K562 (cell line): Measurements from ENCODE around the gene SSH3. TPM values are rescaled to one million over a fixed set of nuclear protein-coding genes. Genes with fewer than 3 reads are reported as not detected.

Experiments
- ATAC-seq: fragments of 200-7000 bp; cut with Tn5 transposase; 3 replicates; pipeline ENCODE4 v1.9.1; 2020; ENCODE audit warnings: moderate library complexity
- BruUV-seq: library from RNA; stranded (reverse); fragments of 400-500 nt; replicated peaks from 2 replicates; lab custom pipeline; 2021; lab: Mats Ljungman, UMichigan
- CTCF ChIA-PET: fragments of 300-600 bp; formaldehyde crosslinking; extraction: SDS; loops from one replicate; lab custom pipeline; 2021; ENCODE audit warnings: low intra/inter-chr PET ratio; lab: Yijun Ruan, JAX
- POLR2A ChIA-PET: fragments of 300-600, 350-650 bp; sonication (Branson Sonifier 250); formaldehyde crosslinking; extraction: SDS; loops from one replicate; lab custom pipeline; 2021; ENCODE audit warnings: antibody characterized with exemption, inconsistent platforms; lab: Yijun Ruan, JAX
- DNase-seq, 4 experiments: peaks; one replicate each; pipeline versions ENCODE4 v3.0.0 to v3.0.0-alpha.2; 2011 to 2018; ENCODE audit warnings: low spot score in 3 of 4, mixed read lengths in 3 of 4; ENCODE audit errors: extremely low read depth in 1 of 4
- FAIRE-seq: peaks from 2 replicates; lab custom pipeline; 2011; peaks lifted over from hg19 to GRCh38; lab: Jason Lieb, UNC
- H2AFZ ChIP-seq: 2 replicates; pipeline ENCODE4 v1.6.0; 2011; ENCODE audit warnings: low read depth, low read length, control low read depth, inconsistent platforms
- H3K27ac ChIP-seq: fragments of 200-600 bp; 3 replicates; pipeline ENCODE4 v1.8.0; 2011; ENCODE audit warnings: low read depth, mild to moderate bottlenecking, control low read depth, inconsistent platforms, low read length, moderate library complexity, mixed read lengths; ENCODE audit errors: extremely low read depth
- H3K27me3 ChIP-seq, 2 experiments: fragments of 300-600 bp in 1 of 2; 2 replicates in 1 of 2; 3 replicates in 1 of 2; pipeline versions ENCODE4 v1.6.0 to v1.8.0; 2011; ENCODE audit warnings: inconsistent platforms in 2 of 2, low read length in 2 of 2, mild to moderate bottlenecking in 1 of 2, mixed read lengths in 1 of 2, moderate library complexity in 1 of 2; ENCODE audit not compliant: control insufficient read depth in 2 of 2, insufficient read depth in 2 of 2
- H3K36me3 ChIP-seq: fragments of 300-600 bp; 3 replicates; pipeline ENCODE4 v1.8.0; 2011; ENCODE audit warnings: mild to moderate bottlenecking, low read length, inconsistent platforms; ENCODE audit not compliant: control insufficient read depth, insufficient read depth
- H3K4me1 ChIP-seq, 2 experiments: fragments of 200-600 bp in 1 of 2; replicated peaks in 1 of 2; 2 replicates in 1 of 2; 3 replicates in 1 of 2; pipeline versions ENCODE4 v1.5.1 to v1.8.0; 2011; ENCODE audit warnings: inconsistent platforms in 2 of 2, low read length in 2 of 2, mild to moderate bottlenecking in 1 of 2, mixed read lengths in 1 of 2, moderate library complexity in 1 of 2; ENCODE audit not compliant: control insufficient read depth in 2 of 2, insufficient read depth in 2 of 2
- H3K4me2 ChIP-seq: 2 replicates; pipeline ENCODE4 v1.6.1; 2011; ENCODE audit warnings: low read length, control low read depth, inconsistent platforms, mixed read lengths; ENCODE audit not compliant: insufficient read depth
- H3K4me3 ChIP-seq: fragments of 200-600 bp; sonication (generic), shearing (Covaris generic); 2 replicates; pipeline ENCODE4 v1.5.1; 2016; ENCODE audit warnings: control low read depth, inconsistent platforms
- H3K79me2 ChIP-seq: fragments of 200-600 bp; 3 replicates; pipeline ENCODE4 v1.8.0; 2011; ENCODE audit warnings: low read length, inconsistent platforms; ENCODE audit not compliant: control insufficient read depth, insufficient read depth
- H3K9ac ChIP-seq, 2 experiments: 2 replicates each; pipeline versions ENCODE4 v1.6.0 to v1.6.1; 2011; ENCODE audit warnings: low read depth in 2 of 2, low read length in 2 of 2, control low read depth in 1 of 2, inconsistent platforms in 1 of 2, mild to moderate bottlenecking in 1 of 2, mixed read lengths in 1 of 2; ENCODE audit not compliant: insufficient read depth in 1 of 2
- H3K9me1 ChIP-seq: one replicate; pipeline ENCODE4 v1.6.0; 2011; ENCODE audit warnings: inconsistent platforms, mild to moderate bottlenecking, low read length, moderate library complexity; ENCODE audit not compliant: control insufficient read depth, insufficient read depth
- H3K9me3 ChIP-seq: replicated peaks from 2 replicates; pipeline ENCODE4 v1.5.1; 2011; ENCODE audit warnings: low read depth, low read length, inconsistent platforms; ENCODE audit not compliant: control insufficient read depth, insufficient read depth
- H4K20me1 ChIP-seq: replicated peaks from 2 replicates; pipeline ENCODE4 v1.6.1; 2011; ENCODE audit warnings: low read length, inconsistent platforms, mixed read lengths; ENCODE audit not compliant: control insufficient read depth, insufficient read depth
- POLR2G ChIP-seq: fragments of 200-400 bp; formaldehyde crosslinking; IDR thresholded peaks from 2 replicates; pipeline ENCODE4 v1.6.1; 2017; ENCODE audit warnings: low read depth, mild to moderate bottlenecking, antibody characterized with exemption, low read length, moderate library complexity
- ZFP36 ChIP-seq: fragments of 150-350 bp; IDR thresholded peaks from 2 replicates; pipeline ENCODE4 v1.6.1; 2018; ENCODE audit warnings: low read length, low read depth; ENCODE audit not compliant: partially characterized antibody
- WGBS: fragments of 100-300 bp; shearing (Covaris generic); methylation state at CpG from one replicate; pipeline ENCODE4 v1.1.6; 2016; ENCODE audit warnings: low coverage, mixed read lengths; ENCODE audit not compliant: insufficient coverage; ENCODE audit errors: missing lambda C conversion rate; 5-methylcytosine and 5-hydroxymethylcytosine counted together
- in situ Hi-C: fragments of 300-500 bp; cut with MboI; formaldehyde crosslinking; loops from 4 replicates; pipeline ENCODE4 v1.15.0; 2018; ENCODE audit warnings: inconsistent platforms, mixed read lengths
- intact Hi-C: fragments of 100-400 bp; cut with micrococcal nuclease; formaldehyde crosslinking; loops from 2 replicates; pipeline ENCODE4 v1.14.2; 2022
- polyA plus RNA-seq, 8 experiments: library from polyadenylated mRNA; depleted of rRNA in 4 of 8; stranded (reverse) in 5 of 8; unstranded in 3 of 8; fragments of >200 nt; fragmentation: Nextera tagmentation in 2 of 8; fragmentation: Illumina TruSeq in 1 of 8; extraction: Ambion mirVana in 2 of 8; extraction: Trizol in 1 of 8; gene quantifications; 2 replicates each; pipeline versions ENCODE4 v1.2.1 to v1.2.3, GENCODE V29; 2011 to 2014; ENCODE audit warnings: inconsistent platforms in 1 of 8, missing spikeins in 1 of 8
- total RNA-seq, 7 experiments: library from RNA; depleted of rRNA in 6 of 7; stranded (reverse); fragments of >200 nt in 6 of 7; fragmentation: Illumina TruSeq in 2 of 7; extraction: Trizol in 2 of 7; gene quantifications; 2 replicates each; pipeline versions ENCODE4 v1.2.1 to v1.2.3, GENCODE V29; 2011 to 2021; ENCODE audit warnings: low replicate concordance in 1 of 7

The SSH3 gene
- total and polyA plus RNA-seq, 9 of the 15 experiments (the other 6 are each of a cell fraction or from before 2014, with no cell fraction given), result 0.07 to 1.0 (median 0.24) TPM; not detected in 3

DNA sequence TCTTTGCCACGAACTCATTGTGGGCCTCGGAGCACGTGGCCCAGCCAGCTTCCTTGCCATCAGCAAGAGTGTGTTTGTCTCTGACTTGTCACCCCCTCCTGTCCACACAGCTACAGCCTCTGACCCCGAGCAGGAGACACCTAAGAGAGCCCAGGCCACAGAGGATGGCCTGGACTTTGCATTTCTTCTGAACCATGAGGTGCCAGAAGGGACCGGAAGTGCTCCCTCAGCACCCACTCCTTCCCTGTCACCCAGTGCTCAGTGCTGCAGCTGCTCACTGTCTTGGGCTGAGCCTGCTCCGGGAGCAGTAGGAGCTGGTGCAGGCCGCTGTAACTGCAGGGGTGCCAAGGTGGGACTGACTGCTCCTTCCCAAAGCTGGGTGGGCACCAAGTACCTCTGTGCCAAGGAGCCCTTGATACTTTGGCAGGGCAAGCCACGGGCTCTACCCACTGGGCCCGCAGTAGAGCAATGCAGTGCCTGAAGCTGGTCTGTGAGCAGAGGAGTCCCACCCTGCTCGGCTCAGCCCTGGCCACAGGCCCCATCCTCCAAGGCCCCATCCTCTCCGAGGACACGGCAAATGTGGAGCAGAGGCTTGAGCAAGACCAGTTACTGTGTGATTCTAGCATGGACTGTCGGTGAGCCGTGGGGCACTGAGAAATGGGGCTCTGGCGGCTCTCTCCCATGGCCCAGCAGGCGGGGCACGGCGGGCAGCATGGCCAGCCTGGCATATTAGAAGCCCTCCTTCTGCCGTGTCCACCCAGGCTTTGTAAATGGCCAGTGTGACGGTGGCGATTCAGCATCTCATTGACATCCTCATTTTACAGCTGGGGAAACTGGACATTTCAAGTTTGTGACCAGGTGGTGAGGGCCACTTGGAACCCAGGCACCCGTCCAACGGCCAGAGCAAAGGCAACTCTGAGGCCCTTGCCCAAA lies 30.7 kb upstream of the SSH3 start:
- no peak for ATAC-seq
- Histone ChIP-seq H3K27me3 (no peaks in the 10 kb centered on the region), H3K79me2 (peaks cover 97% of the 10 kb centered on the region), H2AFZ (no peak overlapping the region), H3K4me1 (peaks cover 44 to 90% of the 10 kb centered on the region in 2 experiments), H3K36me3 (peaks cover 82% of the 10 kb centered on the region; the same call in 2 of the 3 replicates), H3K4me2 (no peak overlapping the region), H3K27ac (no peak overlapping the region), H3K9me3 (no peaks in the 10 kb centered on the region), H3K9ac (peak overlapping the region in 1 of 2 experiments; percentile 70; a peak in 2 of 4 replicates), H4K20me1 (peaks cover 20% of the 10 kb centered on the region; the same call in 1 of the 2 replicates), H3K4me3 (no peak overlapping the region), H3K9me1 (peaks cover 4% of the 10 kb centered on the region)
- no peak for DNase-seq
- CTCF ChIA-PET, result no interaction called here
- WGBS, result 93% methylated on average over 21 of the region's 23 CpGs
- FAIRE-seq, result no peak
- intact Hi-C loops (no loop called here), in situ Hi-C loops (no loop called here)
- TF ChIP-seq ZFP36, result no peak
- TF ChIP-seq POLR2G, result 0 out of 2 replicates have a peak, but pooled peaks have one; percentile 8
- POLR2A ChIA-PET, result interaction anchor here (1.7 kb wide), 1 partner anchor 16 kb away, joined by 11 read pairs; no protein-coding TSS in a partner anchor
- BruUV-seq, result no TSS peak
